Adrenal gland (tissue), 12 donors: ENCODE results near the gene LLGL1. TPM values are rescaled to one million over a fixed set of nuclear protein-coding genes. Genes with fewer than 3 reads are reported as not detected.

ENCODE experiments used
- DNase-seq, 7 donors: peaks; one replicate each; pipeline ENCODE4 v3.0.0-alpha.2; 2019 to 2020
- H3K27ac ChIP-seq, 5 donors: fragments of 200-600 bp; sonication (generic) in 4 of 5; 1 replicate in 3 of 5; 2 replicates in 2 of 5; pipeline versions ENCODE4 v1.5.1 to v1.8.0; 2016 to 2020; ENCODE audit warnings: mild to moderate bottlenecking in 1 of 5
- H3K27me3 ChIP-seq: fragments of 200-600 bp; 2 replicates; pipeline ENCODE4 v1.8.0; 2021
- H3K36me3 ChIP-seq, 2 donors: fragments of 200-600 bp; replicated peaks in 1 of 2; 1 replicate in 1 of 2; 2 replicates in 1 of 2; pipeline versions ENCODE4 v1.5.1 to v1.8.0; 2018 to 2022
- H3K4me1 ChIP-seq, 2 donors: fragments of 200-600 bp; replicated peaks in 1 of 2; 1 replicate in 1 of 2; 2 replicates in 1 of 2; pipeline versions ENCODE4 v1.5.1 to v1.8.0; 2018 to 2021
- H3K4me3 ChIP-seq, 4 donors: fragments of 200-600 bp; sonication (generic) in 3 of 4; one replicate each; pipeline ENCODE4 v1.5.1; 2016 to 2018
- H3K9me3 ChIP-seq, 3 donors: fragments of 200-600 bp; sonication (generic) in 1 of 3; replicated peaks in 1 of 3; 1 replicate in 2 of 3; 2 replicates in 1 of 3; pipeline versions ENCODE4 v1.5.1 to v1.8.0; 2016 to 2021
- CTCF ChIP-seq, 6 experiments: fragments of 450-650 bp in 4 of 6; fragments of 200-600 bp in 2 of 6; sonication (generic) in 1 of 6; IDR thresholded peaks; 1 replicate in 5 of 6; 2 replicates in 1 of 6; pipeline versions ENCODE4 v1.5.1 to v1.8.0; 2016 to 2021; ENCODE audit warnings: antibody characterized with exemption in 6 of 6, mild to moderate bottlenecking in 2 of 6, moderate library complexity in 1 of 6
- POLR2A ChIP-seq, 2 donors: fragments of 450-650 bp; IDR thresholded peaks; one replicate each; pipeline ENCODE4 v1.6.1; 2017; ENCODE audit warnings: antibody characterized with exemption in 2 of 2, mild to moderate bottlenecking in 2 of 2, moderate library complexity in 1 of 2
- WGBS, 4 donors: extraction: QIAGEN DNeasy Blood & Tissue Kit in 2 of 4; methylation state at CpG; one replicate each; pipeline versions ENCODE4 v1.1.5 to v1.1.7; 2013 to 2017; 5-methylcytosine and 5-hydroxymethylcytosine counted together
- intact Hi-C, 2 donors: fragments of 100-400 bp; cut with DNase I; formaldehyde crosslinking; loops; one replicate each; pipeline versions ENCODE4 v1.14.1 to v1.15.0; 2022 to 2023
- polyA plus RNA-seq, 3 donors: library from polyadenylated mRNA; stranded (reverse); fragments of 200-250 nt in 2 of 3; fragments of 350-450 nt in 1 of 3; fragmentation: Illumina TruSeq in 1 of 3; extraction: RNeasy Lipid Tissue Mini Kit (QIAGEN cat#74804) in 1 of 3; gene quantifications; one replicate each; pipeline ENCODE4 v1.2.3, GENCODE V29; 2013 to 2014
- total RNA-seq, 9 donors: library from RNA; depleted of rRNA in 4 of 9; stranded (reverse); fragments of >200 nt in 4 of 9; fragments of 120-200 nt in 1 of 9; fragmentation: NEBNext Ultra II Directional in 1 of 9; extraction: Animal tissue kit (Norgen Biotek cat#: 25700) in 1 of 9; gene quantifications; one replicate each; pipeline versions ENCODE4 v1.1.0 to v1.2.4, GENCODE V29; 2013 to 2023
- donor health status: healthy with polysubstance abuse.
- donor health status: Bipolar disorder and iron deficiency.
- donor health status: DM: yes; HTN: yes; CAD: no.
- donor health status: DM: no; HTN: no; CAD: no.
- donor health status: DM: no; HTN: no; CAD: no.
- donor health status: DM: yes; HTN: yes; CAD: no.

LLGL1 gene
- total and polyA plus RNA-seq, 12 donors: 4.1 to 65.1 (median 36.5) TPM

- H3K27me3 ChIP-seq: no peaks in the 10 kb centered on the region
- intact Hi-C loops: no loop called here
- peaks cover 12 to 50% of the 10 kb centered on the region in 2 donors for H3K4me1 ChIP-seq
- TF ChIP-seq POLR2A (IDR thresholded peaks at IDR 0.05) (no peak), CTCF (IDR thresholded peaks at IDR 0.05) (no peak)
- no peaks in the 10 kb centered on the region for H3K9me3 ChIP-seq
- WGBS, 4 donors: 20 to 44% (median 30%) methylated on average over 4 of the region's 4 CpGs
- H3K27ac ChIP-seq: peak overlapping the region in 2 of 5 donors; percentile 23 to 26
- DNase-seq: no peak
- H3K4me3 ChIP-seq: no peak overlapping the region
- peaks cover 0 to 64% of the 10 kb centered on the region in 2 donors for H3K36me3 ChIP-seq
Observed at GRCh38 chr17:18198530-18198929, 26.9 kb upstream of the LLGL1 start.

- no peaks in the 10 kb centered on the region for H3K9me3 ChIP-seq
- DNase-seq: no peak
- intact Hi-C loops: no loop called here
- no peak overlapping the region for H3K27ac ChIP-seq
- peaks cover 14 to 40% of the 10 kb centered on the region in 2 donors for H3K4me1 ChIP-seq
- peaks cover 0 to 49% of the 10 kb centered on the region in 2 donors for H3K36me3 ChIP-seq
- TF ChIP-seq POLR2A (IDR thresholded peaks at IDR 0.05) (no peak), CTCF (IDR thresholded peaks at IDR 0.05) (no peak)
- WGBS, 4 donors: 85 to 92% (median 88%) methylated on average over 4 of the region's 4 CpGs
- H3K27me3 ChIP-seq: no peaks in the 10 kb centered on the region
- no peak overlapping the region for H3K4me3 ChIP-seq
Observed at GRCh38 chr17:18201108-18201507, 24.3 kb upstream of the LLGL1 start.

- TF ChIP-seq POLR2A (IDR thresholded peaks at IDR 0.05) (no peak), CTCF (IDR thresholded peaks at IDR 0.05) (no peak)
- peaks cover 0 to 49% of the 10 kb centered on the region in 2 donors for H3K36me3 ChIP-seq
- intact Hi-C loops: no loop called here
- no peaks in the 10 kb centered on the region for H3K9me3 ChIP-seq
- peak in 2 of 7 donors; percentile 29 to 46 for DNase-seq
- WGBS, 4 donors: 30 to 74% (median 52%) methylated on average over 6 to 7 of the region's 7 CpGs
- H3K27ac ChIP-seq: no peak overlapping the region
- no peaks in the 10 kb centered on the region for H3K27me3 ChIP-seq
- H3K4me1 ChIP-seq: peaks cover 4 to 24% of the 10 kb centered on the region in 2 donors
- no peak overlapping the region for H3K4me3 ChIP-seq
Observed at GRCh38 chr17:18203308-18203707, 22.1 kb upstream of the LLGL1 start.

- Histone ChIP-seq H3K9me3 (no peaks in the 10 kb centered on the region), H3K4me3 (no peak overlapping the region), H3K4me1 (peaks cover 4 to 12% of the 10 kb centered on the region in 2 donors), H3K36me3 (peaks cover 0 to 52% of the 10 kb centered on the region in 2 donors), H3K27ac (no peak overlapping the region), H3K27me3 (no peaks in the 10 kb centered on the region)
- WGBS, 4 donors: 82 to 89% (median 87%) methylated on average over 2 of the region's 2 CpGs
- intact Hi-C loops: no loop called here
- TF ChIP-seq POLR2A (IDR thresholded peaks at IDR 0.05) (no peak), CTCF (IDR thresholded peaks at IDR 0.05) (no peak)
- DNase-seq: no peak
Observed at GRCh38 chr17:18205861-18206260, 19.6 kb upstream of the LLGL1 start.
